HG03378 (cell line): ENCODE data around the gene DTX3.

Source experiments
- ATAC-seq: cut with Tn5 transposase; IDR thresholded peaks from one replicate; pipeline ENCODE4 v1.9.1; 2021; ENCODE audit warnings: mild to moderate bottlenecking, moderate library complexity; ENCODE audit not compliant: unreplicated experiment

The DTX3 gene

DNA sequence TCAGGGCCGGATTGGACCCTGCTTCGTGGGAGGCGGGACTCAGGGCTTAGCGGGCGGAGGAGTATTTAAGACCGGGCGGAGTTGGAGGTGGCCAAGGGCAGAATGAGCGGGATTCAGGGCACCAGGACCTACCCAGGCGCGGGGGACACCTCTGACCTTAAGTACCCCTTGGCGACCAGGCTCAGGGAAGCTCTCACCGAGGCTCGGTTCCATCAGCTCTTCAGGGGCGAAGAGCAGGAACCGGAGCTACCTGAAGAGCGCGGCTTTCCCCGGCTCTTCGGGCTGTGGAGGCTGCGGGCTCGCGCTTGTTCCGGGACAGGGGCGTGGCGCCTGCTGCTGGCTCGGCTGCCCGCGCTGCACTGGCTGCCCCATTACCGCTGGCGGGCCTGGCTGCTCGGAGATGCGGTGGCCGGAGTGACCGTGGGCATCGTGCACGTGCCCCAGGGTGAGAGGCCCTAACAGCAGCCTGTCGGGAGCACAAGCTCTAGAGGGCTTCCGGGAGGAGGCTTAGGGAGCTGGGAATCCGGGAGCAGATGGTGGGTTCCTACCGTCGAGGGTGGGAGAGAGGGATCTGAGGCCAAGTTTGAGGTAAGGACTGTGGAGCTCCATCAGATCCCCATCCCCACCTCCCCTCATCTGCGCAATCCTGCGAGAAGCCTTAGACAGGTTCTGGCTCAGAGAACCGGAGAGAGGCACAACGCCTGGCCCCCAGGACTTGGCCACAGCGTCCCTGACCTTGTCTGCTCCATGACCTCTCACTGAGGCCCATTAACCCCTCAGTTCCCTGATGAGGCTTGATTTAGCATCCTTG, 15.0 kb downstream of the DTX3 start:
- ATAC-seq: no peak

DNA sequence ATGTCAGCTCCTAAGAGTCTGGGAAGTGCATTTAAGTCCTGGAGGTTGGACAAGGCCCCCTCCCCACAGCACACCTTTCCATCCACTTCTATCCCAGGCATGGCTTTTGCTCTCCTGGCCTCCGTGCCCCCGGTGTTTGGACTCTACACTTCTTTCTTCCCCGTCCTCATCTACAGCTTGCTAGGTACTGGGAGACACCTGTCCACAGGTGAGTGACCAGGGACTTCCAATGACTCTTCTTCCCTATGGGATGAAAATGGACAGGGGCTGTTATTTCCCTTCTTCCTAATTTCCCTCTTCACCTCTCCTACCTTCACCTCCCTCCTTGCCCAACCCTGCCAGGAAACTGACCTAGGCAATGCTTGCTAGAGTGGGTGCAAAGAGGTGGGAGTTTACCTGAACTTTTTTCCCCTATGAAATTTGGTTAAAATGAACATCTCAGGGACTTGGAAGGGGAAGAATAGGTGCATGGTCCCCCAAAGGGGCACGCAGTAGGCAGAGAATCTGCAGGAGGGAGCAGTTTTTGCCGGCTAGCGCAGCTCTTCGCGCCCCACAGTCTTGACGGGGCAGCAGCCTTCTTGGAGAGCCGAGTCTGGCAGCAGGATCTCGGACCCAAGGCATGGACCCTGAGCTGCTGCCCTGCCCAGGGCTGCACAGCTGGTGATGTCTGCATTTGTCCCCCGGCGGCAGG, 15.8 kb downstream of the DTX3 start:
- no peak for ATAC-seq

DNA sequence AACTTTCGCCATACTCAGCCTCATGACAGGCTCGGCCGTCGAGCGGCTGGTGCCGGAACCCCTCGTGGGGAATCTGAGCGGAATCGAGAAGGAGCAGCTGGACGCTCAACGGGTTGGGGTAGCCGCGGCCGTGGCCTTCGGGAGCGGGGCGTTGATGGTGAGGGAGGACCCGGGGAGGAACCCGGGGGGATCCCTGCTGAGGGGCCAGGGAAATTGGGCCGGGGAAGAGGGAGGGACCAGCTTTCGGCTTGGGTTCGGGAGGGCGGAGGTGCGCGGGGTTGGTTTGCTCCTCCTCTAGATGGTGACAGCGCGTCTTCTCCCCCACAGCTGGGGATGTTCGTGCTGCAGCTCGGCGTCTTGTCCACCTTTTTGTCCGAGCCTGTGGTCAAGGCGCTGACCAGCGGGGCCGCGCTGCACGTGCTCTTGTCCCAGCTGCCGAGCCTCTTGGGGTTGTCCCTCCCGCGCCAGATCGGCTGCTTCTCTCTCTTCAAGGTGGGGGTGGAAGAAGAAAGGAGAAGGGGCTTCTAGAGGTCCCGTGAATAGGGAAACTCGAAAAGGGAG, 16.4 kb downstream of the DTX3 start:
- ATAC-seq: no peak

DNA sequence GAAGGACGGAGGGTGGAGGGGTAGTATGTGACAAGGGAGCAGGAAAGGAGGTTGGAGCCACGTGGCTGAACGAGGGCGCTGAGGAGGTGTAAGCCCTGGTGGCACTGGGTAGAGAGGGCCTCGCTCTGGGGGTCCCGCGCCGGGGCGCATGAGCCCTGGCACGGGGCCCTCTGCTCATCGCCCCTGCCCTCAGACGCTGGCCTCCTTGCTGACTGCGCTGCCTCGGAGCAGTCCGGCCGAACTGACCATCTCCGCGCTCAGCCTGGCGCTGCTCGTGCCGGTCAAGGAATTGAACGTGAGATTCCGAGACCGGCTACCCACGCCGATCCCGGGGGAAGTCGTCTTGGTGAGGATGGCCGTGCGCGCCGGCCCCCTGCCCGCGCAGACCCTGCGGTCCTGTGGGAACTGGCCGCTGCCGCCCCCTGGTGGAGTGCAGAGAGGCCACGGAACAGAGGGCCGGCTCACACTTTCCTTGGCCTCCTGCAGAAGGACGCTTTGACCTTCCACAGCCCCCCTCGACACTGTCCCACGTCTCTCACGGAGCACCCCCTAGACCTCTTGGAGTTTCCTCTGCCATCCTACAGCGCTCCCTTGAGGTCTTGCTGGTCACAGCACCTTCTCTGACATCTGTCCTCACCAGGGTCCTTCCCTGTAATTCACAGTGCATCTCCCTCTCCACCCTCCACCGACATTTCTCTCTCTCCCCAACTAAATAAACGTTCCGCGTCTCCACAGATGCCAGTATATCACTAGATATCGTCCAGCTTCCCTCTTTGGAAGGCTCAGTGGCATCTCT, 17.1 kb downstream of the DTX3 start:
- no peak for ATAC-seq

DNA sequence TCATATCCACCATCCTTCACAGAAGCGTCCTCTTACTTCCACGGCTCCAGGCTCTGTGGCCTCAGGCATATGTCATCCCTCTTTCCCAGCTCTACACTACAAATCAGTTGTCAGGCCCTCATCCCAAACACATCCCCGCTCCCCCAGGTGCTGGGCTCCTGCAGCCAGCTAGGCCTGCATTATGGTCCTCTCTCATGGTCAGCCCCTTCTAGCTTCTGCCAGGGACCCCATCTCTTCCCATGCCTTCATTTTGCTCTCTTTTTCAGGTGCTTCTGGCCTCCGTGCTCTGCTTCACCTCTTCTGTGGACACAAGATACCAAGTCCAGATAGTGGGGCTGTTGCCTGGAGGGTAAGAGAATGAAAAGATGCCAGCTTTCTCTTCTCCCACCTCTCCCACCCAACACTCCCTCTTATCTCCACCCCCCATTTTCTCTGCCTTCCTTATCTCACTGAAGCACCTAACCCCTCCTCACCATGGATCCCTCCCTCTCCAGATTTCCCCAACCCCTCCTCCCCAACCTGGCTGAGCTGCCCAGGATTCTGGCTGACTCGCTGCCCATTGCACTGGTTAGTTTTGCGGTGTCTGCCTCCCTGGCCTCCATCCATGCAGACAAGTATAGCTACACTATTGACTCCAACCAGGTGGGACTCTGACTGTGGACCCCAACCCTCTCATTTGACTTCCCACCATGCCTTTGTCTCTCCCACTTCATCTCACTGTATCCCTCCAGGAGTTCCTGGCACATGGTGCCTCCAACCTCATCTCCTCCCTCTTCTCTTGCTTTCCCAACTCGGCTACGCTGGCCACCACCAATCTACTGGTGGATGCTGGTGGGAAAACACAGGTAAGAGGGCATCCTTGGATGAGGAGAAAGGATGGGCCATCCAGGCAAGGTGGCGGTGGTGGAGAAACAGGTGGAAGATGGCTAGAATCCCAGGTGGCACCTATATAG, 17.9 kb downstream of the DTX3 start:
- no peak for ATAC-seq

DNA sequence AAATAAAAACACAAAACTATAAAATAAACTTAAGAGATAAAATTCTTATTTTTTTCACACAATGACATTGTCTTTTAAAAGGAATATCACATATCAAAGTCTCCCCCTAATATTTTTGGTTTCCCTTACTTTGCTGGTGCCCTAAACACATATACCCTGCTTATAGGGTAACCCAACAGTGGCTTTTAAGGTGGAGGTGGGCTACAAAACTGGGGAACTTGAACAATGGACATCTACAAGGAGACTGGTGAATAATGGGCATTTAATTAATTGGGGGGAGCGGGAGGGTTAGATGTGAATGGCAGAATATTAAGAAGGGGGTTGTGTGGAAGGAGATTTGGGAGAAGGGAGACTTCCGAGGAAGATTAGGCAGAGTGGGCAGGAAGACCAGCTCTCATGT, 18.8 kb downstream of the DTX3 start:
- no peak for ATAC-seq

DNA sequence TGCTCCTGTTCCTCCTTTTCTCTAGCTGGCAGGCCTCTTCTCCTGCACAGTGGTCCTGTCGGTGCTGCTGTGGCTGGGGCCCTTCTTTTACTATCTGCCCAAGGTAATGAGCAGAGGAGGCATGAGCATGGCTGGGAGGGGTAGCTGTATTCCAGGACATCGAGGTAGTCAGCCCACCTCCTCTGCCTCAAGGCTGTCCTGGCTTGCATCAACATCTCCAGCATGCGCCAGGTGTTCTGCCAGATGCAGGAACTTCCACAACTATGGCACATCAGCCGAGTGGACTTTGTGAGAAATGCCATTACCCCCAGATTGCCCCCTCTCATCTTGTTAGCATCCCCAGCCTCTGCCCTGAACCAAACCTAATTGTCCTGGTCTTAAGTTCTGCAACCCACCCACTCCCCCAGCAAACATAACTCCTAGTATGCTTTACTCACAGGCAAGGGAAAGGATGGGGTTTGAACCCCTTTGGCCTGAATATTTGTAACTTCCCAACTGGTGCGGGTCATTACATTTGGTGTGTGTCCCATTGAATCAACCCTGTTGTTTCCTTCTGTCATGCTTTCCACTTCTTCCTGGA, 19.3 kb downstream of the DTX3 start:
- no peak for ATAC-seq

DNA sequence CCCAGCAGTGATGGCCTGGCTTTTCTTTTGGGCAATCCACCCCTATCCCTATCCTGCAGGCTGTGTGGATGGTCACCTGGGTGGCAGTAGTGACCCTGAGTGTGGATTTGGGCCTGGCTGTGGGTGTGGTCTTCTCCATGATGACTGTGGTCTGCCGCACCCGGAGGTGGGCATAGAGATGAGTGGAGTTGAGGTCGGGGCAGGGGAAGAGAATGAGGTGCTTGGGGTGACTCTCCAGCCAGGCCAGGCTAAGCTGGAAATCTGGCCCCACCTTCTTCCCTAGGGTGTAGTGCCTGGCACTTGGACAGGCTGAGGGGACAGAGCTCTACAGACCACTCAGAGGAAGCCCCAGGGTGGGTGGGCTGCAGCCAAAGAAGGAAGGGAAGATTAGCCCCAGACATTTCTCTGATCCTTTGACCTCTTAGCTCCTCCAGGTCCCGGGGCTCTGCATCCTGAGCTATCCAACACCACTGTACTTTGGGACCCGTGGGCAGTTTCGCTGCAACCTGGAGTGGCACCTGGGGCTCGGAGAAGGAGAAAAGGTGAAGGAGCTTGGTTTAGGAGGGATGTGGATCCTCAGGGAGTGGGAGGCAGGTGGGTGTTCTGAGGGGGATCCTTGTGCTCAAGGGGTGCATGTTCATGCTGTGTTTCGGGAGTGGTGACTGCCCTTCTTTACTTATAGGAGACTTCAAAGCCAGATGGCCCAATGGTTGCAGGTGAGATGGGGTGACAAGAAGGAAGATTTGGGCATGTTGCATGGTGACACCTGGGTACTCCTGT, 20.0 kb downstream of the DTX3 start:
- ATAC-seq: no peak

DNA sequence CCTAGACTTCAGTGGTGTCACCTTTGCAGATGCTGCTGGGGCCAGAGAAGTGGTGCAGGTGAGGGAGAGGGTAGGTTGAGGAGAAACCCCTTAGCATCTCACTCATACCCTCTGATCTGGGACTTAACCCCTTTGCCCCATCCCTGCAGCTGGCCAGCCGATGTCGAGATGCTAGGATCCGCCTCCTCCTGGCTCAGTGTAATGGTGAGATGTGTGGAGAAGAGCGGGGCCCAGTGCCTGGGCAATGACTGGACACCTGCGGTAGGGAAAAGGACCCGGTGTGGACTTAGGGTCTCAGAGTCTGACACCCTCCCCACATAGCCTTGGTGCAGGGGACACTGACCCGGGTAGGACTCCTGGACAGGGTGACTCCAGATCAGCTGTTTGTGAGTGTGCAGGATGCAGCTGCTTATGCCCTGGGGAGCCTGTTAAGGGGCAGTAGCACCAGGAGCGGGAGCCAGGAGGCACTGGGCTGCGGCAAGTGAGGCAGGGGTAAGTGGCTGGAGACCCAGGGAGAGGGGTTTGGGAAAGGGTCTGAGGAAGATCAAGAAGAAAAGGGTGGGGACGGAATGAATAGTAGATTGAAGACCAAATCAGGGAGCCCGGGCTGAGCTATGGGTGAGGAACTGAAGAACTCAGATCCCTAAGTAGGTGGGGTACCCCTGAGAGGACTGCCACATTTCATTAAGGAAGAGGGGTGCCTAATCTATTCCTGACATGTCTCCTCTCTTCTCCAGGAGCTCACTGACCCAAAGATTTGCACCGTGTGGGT, 20.8 kb downstream of the DTX3 start:
- ATAC-seq: no peak

DNA sequence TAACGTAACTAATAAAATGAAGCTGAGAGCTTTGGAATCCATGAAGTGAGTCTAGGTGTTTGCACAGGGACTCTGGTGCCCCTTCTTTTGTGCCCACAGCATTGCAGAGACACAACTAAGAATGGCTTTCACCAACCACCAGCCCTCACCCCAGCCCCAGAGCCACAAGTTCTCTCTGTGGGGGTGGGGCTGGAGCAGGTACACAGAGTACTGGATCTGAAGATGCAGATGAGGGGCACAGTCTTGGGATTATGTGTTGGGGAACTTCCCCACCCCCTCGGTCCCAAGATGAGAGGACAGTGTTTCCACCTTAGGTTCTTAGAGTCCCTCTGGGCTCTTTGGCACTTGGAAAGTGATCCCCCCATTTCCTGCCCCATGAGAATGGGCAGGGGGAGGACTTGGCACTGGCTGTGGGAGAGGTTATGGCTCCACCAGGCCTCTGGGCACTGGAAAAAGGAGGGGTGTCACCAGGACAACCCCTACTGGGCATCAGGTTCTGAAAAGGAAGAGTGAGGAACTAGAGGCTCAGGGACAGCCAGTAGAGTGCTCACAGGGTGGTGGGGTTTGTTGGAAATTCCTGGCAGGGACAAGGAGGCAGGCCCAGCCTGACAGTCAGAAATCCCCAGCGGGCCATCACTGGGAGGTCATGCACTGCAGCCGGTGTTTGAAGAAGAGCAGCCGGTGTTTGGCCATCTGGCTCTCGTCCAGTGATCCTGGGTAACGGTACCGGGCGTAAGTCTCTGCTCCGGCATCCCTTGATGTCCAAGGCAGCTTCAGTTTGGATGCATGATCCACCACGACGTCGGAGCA, 21.7 kb downstream of the DTX3 start:
- no peak for ATAC-seq

DNA sequence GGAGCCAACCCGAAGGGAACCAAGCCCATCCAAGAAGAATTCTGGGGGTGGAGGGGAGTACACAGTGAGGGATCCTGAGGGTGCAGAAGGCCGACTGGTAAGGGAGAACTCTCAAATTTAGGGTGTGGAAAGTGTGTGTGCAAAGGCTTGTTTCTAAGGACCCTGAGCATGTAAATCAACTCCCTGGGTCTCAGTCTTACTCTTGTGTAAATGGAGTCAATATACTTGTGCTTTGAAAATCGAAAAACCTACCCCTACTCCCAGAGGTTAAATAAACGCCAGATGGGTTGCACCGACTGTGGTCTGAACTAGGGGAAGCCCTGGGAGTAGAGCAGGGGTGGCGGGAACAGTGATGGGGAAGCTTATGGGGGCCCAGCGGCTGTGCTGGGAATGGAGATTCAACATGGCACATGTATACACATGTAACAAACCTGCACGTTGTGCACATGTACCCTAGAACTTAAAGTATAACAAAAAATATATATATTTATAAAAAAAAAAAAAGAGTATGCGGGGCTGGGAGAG, 22.4 kb downstream of the DTX3 start:
- ATAC-seq: no peak

DNA sequence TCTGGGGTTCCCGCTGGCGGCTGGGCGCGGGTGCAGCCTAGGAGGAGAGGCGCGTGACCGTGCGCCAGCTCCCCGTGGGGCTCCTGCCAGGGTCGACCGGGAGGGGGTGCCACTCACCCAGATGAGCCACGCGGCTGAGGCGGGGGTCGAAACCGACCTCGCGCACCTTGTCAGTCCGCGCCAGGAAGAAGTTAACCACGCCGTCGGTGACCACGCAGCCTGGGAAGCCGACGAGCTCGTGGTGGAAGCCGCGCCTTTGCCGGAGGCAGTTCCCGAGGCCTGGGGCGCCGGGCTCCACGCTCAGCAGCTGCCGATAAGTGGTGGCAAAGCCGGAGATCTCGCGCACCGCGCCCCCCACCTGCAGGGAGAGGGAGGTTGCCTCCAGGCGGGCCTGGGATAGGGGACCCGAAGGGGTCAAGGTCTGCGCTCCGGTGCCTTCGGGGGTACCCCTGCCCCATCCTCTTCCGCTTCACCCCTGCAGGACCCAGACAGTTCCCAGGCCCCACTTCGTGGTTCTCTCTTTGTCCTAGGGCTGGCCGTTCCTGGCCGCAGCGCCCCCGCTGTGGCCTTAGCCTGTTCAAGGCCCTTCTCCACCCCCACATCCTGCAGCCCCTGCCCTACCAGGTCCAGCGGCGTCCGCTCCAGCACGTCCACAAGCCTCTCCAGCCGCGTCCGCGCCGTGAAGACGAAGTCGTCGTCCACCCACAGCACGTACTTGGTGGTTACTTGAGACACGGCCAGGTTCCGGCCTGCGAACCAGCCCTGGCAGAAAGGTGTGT, 23.1 kb downstream of the DTX3 start:
- no peak for ATAC-seq

DNA sequence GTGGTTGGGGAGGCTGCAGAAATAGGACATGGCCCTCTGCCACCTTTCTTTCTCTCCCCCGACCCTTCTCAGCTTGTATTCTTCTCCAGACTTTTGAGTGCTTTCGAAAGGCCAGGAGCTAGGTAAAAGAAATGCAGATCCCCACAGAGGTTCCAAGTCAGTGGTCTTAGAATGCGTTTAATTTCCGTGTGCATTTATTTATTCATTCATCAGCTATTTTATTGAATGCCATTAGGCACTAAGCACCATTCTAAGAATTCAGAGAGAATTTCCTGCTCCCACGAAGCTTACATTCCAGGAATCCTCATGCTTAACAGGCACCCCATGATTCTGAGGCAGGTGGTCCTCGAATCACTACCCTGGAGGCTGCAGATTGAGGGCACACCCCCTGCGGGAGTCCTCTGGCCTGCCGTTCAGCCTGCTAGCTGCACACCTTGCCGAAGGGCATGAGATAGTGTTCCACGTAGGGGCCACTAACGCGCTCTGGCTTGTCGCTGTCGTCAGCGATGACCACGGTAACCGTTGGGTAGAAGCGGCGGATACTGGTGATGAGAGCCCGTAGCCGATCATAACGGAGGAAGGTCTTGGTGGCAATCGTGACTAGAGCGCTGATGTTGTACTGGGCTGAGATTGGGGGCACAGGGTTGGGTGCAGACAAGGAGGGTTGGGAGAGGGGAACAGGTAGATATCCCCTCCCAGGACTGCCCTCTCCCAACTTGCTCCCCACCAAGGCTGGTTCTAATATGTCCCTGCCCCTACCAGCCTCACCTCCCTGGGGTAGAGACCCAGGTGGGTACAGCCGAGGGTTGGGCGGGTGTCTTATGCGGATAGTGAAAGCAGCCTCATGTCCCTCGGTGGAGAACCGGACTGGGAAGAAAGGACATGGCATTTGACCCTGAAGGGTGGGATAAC, 23.9 kb downstream of the DTX3 start:
- ATAC-seq: no peak

DNA sequence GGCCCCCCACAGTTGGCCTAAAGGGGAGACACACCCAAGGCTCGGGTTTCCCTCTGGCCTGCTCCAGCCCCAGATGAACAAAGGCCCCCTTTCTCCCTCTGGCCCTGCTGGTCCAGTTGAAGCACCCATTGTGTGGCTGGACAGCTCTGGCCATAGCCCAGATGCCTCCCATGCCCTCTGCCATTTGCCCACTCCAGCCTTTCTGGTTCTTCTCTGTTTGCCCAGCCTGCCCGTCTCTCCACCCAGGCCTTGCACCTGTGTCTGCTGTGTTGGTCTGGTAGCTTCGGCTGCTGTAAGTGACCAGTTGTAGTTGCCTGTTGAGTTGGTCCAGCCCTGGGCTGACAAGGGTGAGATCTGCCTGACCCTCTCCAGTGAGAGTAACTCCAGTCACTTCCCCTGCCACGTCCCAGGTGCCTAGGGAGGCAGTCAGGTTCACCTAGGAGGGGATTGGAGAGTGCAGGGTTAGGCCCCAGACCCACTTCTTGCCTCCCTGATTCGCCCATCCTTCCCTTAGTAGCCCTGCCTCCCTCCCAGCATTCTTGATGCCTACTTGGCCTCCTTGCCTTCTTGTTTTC, 25.4 kb downstream of the DTX3 start:
- ATAC-seq: no peak

DNA sequence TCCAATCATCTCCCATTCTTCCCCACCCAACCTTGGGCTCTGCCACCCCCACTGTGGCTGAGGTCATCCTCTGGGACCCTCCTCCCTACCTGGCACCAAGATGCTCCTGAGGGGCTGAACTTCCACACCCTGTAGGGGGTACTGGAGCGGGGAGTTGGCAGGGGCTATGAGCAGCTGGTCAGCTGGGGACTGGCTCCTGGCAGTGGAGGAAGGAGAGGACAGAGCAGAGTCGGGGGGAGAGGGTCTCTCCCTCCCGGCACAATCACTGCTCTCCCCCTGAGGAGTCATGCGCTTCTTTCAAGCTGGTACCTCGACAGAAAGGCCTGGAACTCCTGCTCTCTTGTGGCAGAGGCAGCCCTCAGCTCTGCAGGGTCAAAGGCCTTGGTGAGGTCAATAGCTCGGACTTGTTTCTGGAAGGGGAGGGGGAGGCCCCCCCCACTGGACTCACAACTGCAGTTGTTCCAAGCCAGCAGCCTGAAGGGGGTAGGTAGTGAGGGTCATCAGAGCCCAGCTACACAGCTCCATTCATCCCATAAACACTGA, 26.3 kb downstream of the DTX3 start:
- ATAC-seq: no peak
